GM12892 (cell line): ENCODE data around the gene FBXL12.

Source experiments
- POLR2A ChIP-seq: IDR thresholded peaks from 2 replicates; pipeline ENCODE4 v1.6.1; 2011; ENCODE audit warnings: low read depth, low read length, control low read depth
- POLR2AphosphoS5 ChIP-seq: IDR thresholded peaks from 2 replicates; pipeline ENCODE4 v1.6.1; 2011; ENCODE audit warnings: low read depth, low read length, control low read depth

DNA sequence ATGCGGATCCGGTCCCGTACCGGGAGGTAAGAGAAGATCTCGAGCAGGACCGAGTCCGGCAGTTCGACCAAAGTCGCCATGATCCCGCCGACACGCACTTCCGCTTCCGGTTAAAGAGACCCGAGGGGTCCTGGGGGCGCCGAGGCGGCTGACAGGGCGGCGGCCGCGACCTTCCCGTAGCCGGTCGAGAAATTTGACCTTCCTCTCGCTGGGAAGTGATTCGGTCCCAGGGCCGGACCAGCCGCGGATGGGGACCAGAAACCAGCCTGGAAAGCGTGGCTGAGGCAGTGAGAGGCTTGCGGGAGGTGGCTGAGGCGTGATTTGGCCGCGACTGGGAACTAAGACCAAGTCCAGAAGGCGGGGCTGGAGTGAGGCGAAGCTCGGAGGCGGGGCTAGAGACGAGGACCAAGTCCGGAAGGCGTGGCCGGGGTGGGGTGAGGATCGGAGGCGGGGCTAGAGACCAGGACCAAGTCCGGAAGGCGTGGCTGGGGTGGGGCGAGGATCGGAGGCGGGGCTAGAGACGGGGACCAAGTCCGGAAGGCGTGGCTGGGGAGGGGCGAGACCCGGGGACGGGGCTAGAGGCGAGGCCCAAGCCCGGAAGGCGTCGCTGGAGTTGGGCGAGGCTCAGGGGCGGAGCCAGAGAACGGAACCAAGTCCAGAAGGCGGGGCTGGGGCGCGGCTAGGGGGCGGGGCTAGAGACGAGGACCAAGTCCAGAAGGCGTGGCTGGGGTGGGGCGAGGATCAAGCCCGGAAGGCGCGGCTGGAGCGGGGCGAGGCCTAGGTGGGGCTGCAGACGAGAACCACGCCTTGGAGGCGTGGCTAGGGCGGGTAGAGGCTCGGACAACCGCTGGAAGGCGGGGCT is at the start of gene FBXL12:
- TF ChIP-seq POLR2A (peak; percentile 95), POLR2AphosphoS5 (peak; percentile 89)
